OCI-LY1 (cell line): ENCODE measurements around the gene FAM117A.

Source experiments
- CTCF ChIP-seq: fragments of 200-600 bp; sonication (generic), shearing (Covaris generic); IDR thresholded peaks from 2 replicates; pipeline ENCODE4 v1.5.1; 2017; ENCODE audit warnings: mild to moderate bottlenecking, antibody characterized with exemption, low read length, moderate library complexity, mixed read lengths
- EZH2 ChIP-seq: fragments of 200-600 bp; sonication (generic), shearing (Covaris generic); IDR thresholded peaks from 2 replicates; pipeline ENCODE4 v1.8.0; 2017; ENCODE audit warnings: borderline replicate concordance, mixed run types, mild to moderate bottlenecking, antibody characterized with exemption, low read length, moderate library complexity, mixed read lengths

GRCh38 chr17:49784636-49785035 lies 20.7 kb upstream of the FAM117A start:
- TF ChIP-seq CTCF (no peak), EZH2 (no peak)
